Astrocyte (in vitro differentiated cells and primary cell): ENCODE measurements around the gene COA1. TPM values are rescaled to one million over a fixed set of nuclear protein-coding genes. Genes with fewer than 3 reads are reported as not detected.
"Not testable (repeated sequence)": the region's sequence is repeated elsewhere in the genome, so short reads cannot be mapped to it uniquely, and the experiment has no call there.

Experiments used
- DNase-seq: peaks from one replicate; pipeline ENCODE4 v3.0.0-alpha.2; 2010; ENCODE audit warnings: low read depth
- FAIRE-seq: peaks from 2 replicates; lab custom pipeline; 2011; peaks lifted over from hg19 to GRCh38; lab: Jason Lieb, UNC
- H2AFZ ChIP-seq: 2 replicates; pipeline ENCODE4 v1.6.0; 2012; ENCODE audit warnings: low read depth, low read length, inconsistent platforms
- H3K27ac ChIP-seq: 2 replicates; pipeline ENCODE4 v1.5.1; 2011; ENCODE audit warnings: low read depth, low read length, inconsistent platforms
- H3K27me3 ChIP-seq: 2 replicates; pipeline ENCODE4 v1.6.0; 2011; ENCODE audit warnings: low read length, inconsistent platforms; ENCODE audit not compliant: insufficient read depth
- H3K36me3 ChIP-seq: 2 replicates; pipeline ENCODE4 v1.5.1; 2011; ENCODE audit warnings: low read length, inconsistent platforms; ENCODE audit not compliant: insufficient read depth
- H3K4me1 ChIP-seq: 2 replicates; pipeline ENCODE4 v1.5.1; 2011; ENCODE audit warnings: low read length, inconsistent platforms; ENCODE audit not compliant: insufficient read depth
- H3K4me2 ChIP-seq: 2 replicates; pipeline ENCODE4 v1.6.0; 2012; ENCODE audit warnings: low read length, inconsistent platforms
- H3K4me3 ChIP-seq: 2 replicates; pipeline ENCODE4 v1.5.1; 2011; ENCODE audit warnings: low read depth, mild to moderate bottlenecking, low read length, inconsistent platforms; ENCODE audit not compliant: insufficient read depth
- H3K79me2 ChIP-seq: 2 replicates; pipeline ENCODE4 v1.6.0; 2012; ENCODE audit warnings: mild to moderate bottlenecking, low read length, inconsistent platforms; ENCODE audit not compliant: insufficient read depth
- H3K9ac ChIP-seq: 2 replicates; pipeline ENCODE4 v1.6.0; 2012; ENCODE audit warnings: mild to moderate bottlenecking, low read length, inconsistent platforms
- H3K9me3 ChIP-seq: 2 replicates; pipeline ENCODE4 v1.5.1; 2012; ENCODE audit warnings: low read depth, mild to moderate bottlenecking, low read length, inconsistent platforms; ENCODE audit not compliant: insufficient read depth
- H4K20me1 ChIP-seq: 2 replicates; pipeline ENCODE4 v1.6.0; 2012; ENCODE audit warnings: low read length, inconsistent platforms; ENCODE audit not compliant: insufficient read depth
- H3K27ac Mint-ChIP-seq: one replicate; pipeline ENCODE4 v1.8.0; 2021; ENCODE audit warnings: mild to moderate bottlenecking, mixed read lengths; ENCODE audit not compliant: unreplicated experiment
- H3K27me3 Mint-ChIP-seq: one replicate; pipeline ENCODE4 v1.8.0; 2021; ENCODE audit warnings: low read depth, mixed read lengths; ENCODE audit not compliant: unreplicated experiment
- H3K36me3 Mint-ChIP-seq: one replicate; pipeline ENCODE4 v1.8.0; 2021; ENCODE audit warnings: low read depth, mixed read lengths; ENCODE audit not compliant: unreplicated experiment
- H3K4me1 Mint-ChIP-seq: one replicate; pipeline ENCODE4 v1.8.0; 2021; ENCODE audit warnings: low read depth, mixed read lengths; ENCODE audit not compliant: unreplicated experiment
- H3K4me3 Mint-ChIP-seq: one replicate; pipeline ENCODE4 v1.8.0; 2021; ENCODE audit warnings: mild to moderate bottlenecking, moderate library complexity, mixed read lengths; ENCODE audit not compliant: unreplicated experiment
- H3K9me3 Mint-ChIP-seq: one replicate; pipeline ENCODE4 v1.8.0; 2021; ENCODE audit warnings: mild to moderate bottlenecking, mixed read lengths; ENCODE audit not compliant: unreplicated experiment
- CTCF ChIP-seq: IDR thresholded peaks from 2 replicates; pipeline ENCODE4 v1.5.1; 2011; ENCODE audit warnings: low read depth, mild to moderate bottlenecking, inconsistent platforms, low read length, moderate library complexity; ENCODE audit not compliant: insufficient read depth
- EZH2 ChIP-seq: IDR thresholded peaks from 2 replicates; pipeline ENCODE4 v1.6.1; 2012; ENCODE audit warnings: mild to moderate bottlenecking, low read length, inconsistent platforms; ENCODE audit not compliant: insufficient read depth
- total RNA-seq: library from RNA; stranded (reverse); gene quantifications from 2 replicates; pipeline ENCODE4 v1.2.1, GENCODE V29; 2021

Gene COA1
- total RNA-seq, 1 donor from 2014 or later: 47.0 TPM

- Histone ChIP-seq H3K79me2 (peaks cover 78% of the 10 kb centered on the region), H3K9ac (no peak overlapping the region), H3K9me3 (no peaks in the 10 kb centered on the region), H3K27me3 (no peaks in the 10 kb centered on the region), H3K27ac (no peak overlapping the region), H3K36me3 (no peaks in the 10 kb centered on the region), H3K4me3 (no peak overlapping the region), H3K4me1 (no peaks in the 10 kb centered on the region), H2AFZ (no peak overlapping the region), H3K4me2 (no peak overlapping the region), H4K20me1 (no peaks in the 10 kb centered on the region)
- no peaks in the 10 kb centered on the region for H3K4me1 Mint-ChIP-seq
- DNase-seq (no peak), FAIRE-seq (no peak)
- peaks cover 18% of the 10 kb centered on the region for H3K9me3 Mint-ChIP-seq
- H3K36me3 Mint-ChIP-seq: peaks cover 26% of the 10 kb centered on the region
- no peak overlapping the region for H3K27ac Mint-ChIP-seq
- H3K4me3 Mint-ChIP-seq: no peak overlapping the region
- H3K27me3 Mint-ChIP-seq: no peaks in the 10 kb centered on the region
- TF ChIP-seq EZH2 (no peak), CTCF (no peak)
Measured at GRCh38 chr7:43711503-43711902, 17.8 kb downstream of the COA1 start.

- H3K4me1 Mint-ChIP-seq, H3K36me3 ChIP-seq, DNase-seq, H3K27me3 ChIP-seq, H3K9me3 ChIP-seq, H3K4me2 ChIP-seq, H4K20me1 ChIP-seq, H2AFZ ChIP-seq, H3K4me1 ChIP-seq, H3K27ac ChIP-seq, FAIRE-seq, H3K4me3 ChIP-seq, H3K27me3 Mint-ChIP-seq, H3K9ac ChIP-seq, H3K27ac Mint-ChIP-seq, H3K4me3 Mint-ChIP-seq: not testable (repeated sequence)
- H3K9me3 Mint-ChIP-seq: peaks cover 12% of the 10 kb centered on the region
- peaks cover 64% of the 10 kb centered on the region for H3K79me2 ChIP-seq
- H3K36me3 Mint-ChIP-seq: peaks cover 26% of the 10 kb centered on the region
Measured at GRCh38 chr7:43708055-43708454, 21.3 kb downstream of the COA1 start.

- Histone ChIP-seq H3K27ac (no peak overlapping the region), H3K9ac (no peak overlapping the region), H2AFZ (no peak overlapping the region), H3K4me2 (no peak overlapping the region), H3K79me2 (peaks cover 51% of the 10 kb centered on the region), H3K4me3 (no peak overlapping the region), H3K4me1 (no peaks in the 10 kb centered on the region), H3K9me3 (no peaks in the 10 kb centered on the region), H4K20me1 (no peaks in the 10 kb centered on the region), H3K27me3 (no peaks in the 10 kb centered on the region), H3K36me3 (no peaks in the 10 kb centered on the region)
- Mint-ChIP-seq H3K9me3 (peaks cover 8% of the 10 kb centered on the region), H3K4me1 (peaks cover 16% of the 10 kb centered on the region), H3K27ac (no peak overlapping the region), H3K36me3 (peaks cover 25% of the 10 kb centered on the region), H3K4me3 (no peak overlapping the region), H3K27me3 (no peaks in the 10 kb centered on the region)
- FAIRE-seq (no peak), DNase-seq (no peak)
- TF ChIP-seq CTCF (no peak), EZH2 (no peak)
Measured at GRCh38 chr7:43703573-43703972, 25.8 kb downstream of the COA1 start.
